GM19463 (cell line): ENCODE data around the gene YWHAG.
"Not testable (repeated sequence)": the region's sequence is repeated elsewhere in the genome, so short reads cannot be mapped to it uniquely, and the experiment has no call there.

Experiments used
- ATAC-seq: cut with Tn5 transposase; IDR thresholded peaks from one replicate; pipeline ENCODE4 v1.9.1; 2021; ENCODE audit warnings: mild to moderate bottlenecking, moderate library complexity; ENCODE audit not compliant: unreplicated experiment

Gene YWHAG

GRCh38 chr7:76358481-76359110 is at the start of gene YWHAG:
Gene YWHAG (minus strand): TSS chr7:76358991. CDS start chr7:76358808, 183 bp downstream.
- ATAC-seq: peak; percentile 55

GRCh38 chr7:76408121-76408560 is 49.4 kb upstream of the YWHAG start:
- ATAC-seq: no peak

- ATAC-seq: no peak
Measured at GRCh38 chr7:76407718-76408117, 48.9 kb upstream of the YWHAG start.

GRCh38 chr7:76405738-76406137 is 46.9 kb upstream of the YWHAG start:
- ATAC-seq: no peak

DNA sequence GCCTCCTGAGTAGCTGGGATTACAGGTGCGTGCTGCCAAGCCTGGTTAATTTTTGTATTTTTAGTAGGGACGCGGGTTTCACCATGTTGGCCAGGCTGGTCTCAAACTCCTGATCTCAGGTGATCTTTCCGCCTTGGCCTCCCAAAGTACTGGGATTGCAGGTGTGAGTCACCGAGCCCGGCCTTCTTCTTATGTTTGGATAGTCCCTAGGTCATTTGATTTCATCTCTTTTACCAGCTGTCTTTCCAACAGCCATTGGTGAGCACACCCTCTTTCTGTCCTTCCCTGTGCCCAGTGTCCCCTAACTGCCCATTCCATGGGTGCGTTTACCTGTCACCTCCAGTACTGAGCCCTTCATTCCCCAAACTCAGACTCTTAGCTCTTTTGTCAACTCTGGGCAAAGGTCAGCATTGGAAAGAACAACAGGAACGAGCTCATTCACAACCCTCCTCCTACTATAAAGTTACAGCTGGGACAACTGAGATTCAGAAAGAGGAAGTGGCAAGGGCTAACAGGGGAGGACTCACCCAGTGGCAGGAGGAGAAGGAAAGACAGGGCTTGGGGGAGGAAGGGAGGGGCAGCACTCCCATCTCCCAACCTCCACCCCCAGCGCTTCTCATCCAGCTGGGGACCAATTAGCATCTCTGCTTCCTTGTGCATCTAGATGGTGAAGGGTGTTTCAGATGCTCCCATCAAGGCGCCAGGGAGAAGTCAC is 45.1 kb upstream of the YWHAG start:
- peak; percentile 54 for ATAC-seq

- not testable (repeated sequence) for ATAC-seq
Measured at GRCh38 chr7:76403097-76403496, 44.3 kb upstream of the YWHAG start.

GRCh38 chr7:76400248-76400647 is 41.5 kb upstream of the YWHAG start:
- no peak for ATAC-seq

DNA sequence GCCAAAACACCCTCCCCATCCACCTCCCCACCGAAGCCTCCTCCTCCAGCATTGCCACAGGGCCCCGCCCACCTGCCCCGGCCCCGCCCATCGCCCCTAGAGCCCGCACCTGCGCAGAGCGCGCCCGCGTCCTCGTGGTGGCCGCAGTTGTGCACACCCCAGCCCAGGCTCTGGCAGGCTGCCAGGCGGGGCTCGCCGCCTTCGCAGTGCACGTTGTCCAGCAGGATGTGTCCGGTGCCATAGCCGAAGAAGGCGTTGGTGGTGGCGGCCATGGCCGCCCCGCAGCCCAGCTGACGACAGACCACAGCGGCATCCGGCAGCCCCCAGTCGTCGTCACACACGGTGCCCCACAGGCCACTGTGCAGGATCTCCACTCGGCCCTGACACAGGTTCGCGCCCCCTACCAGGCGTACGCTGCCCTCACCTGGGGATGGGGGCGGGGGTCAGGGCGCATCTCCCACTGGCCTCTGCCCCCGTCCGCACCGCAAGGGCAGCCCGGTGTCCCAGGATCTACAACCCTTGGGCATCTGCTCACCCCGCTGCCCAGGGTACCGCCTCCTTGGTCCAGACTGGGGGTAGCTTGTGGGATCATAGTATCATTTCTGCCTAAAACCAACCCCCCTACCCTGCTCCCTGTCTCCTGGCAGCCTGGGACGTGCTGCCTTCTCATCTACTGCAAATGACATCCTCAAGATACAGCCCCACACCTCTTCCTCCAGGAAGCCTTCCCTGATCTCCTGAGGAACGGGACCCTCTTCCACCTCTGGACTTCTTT is 38.8 kb upstream of the YWHAG start:
- peak; percentile 27 for ATAC-seq

DNA sequence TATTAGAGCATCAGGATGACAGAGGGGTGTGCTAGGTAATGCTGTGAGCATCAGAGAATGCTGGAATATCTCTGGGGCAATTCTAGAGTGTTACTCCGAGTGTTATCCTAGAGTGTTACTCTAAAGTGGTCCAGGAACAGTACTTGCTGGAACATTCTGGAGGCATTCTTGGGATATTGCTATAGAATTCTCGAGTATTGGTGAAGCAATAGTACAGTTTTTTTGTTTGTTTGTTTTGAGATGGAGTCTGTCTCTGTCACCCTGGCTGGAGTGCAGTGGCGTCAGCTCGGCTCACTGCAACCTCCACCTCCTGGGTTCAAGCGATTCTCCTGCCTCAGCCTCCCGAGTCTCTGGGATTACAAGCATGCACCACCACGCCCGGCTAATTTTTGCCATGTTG is 38.1 kb upstream of the YWHAG start:
- ATAC-seq: no peak

DNA sequence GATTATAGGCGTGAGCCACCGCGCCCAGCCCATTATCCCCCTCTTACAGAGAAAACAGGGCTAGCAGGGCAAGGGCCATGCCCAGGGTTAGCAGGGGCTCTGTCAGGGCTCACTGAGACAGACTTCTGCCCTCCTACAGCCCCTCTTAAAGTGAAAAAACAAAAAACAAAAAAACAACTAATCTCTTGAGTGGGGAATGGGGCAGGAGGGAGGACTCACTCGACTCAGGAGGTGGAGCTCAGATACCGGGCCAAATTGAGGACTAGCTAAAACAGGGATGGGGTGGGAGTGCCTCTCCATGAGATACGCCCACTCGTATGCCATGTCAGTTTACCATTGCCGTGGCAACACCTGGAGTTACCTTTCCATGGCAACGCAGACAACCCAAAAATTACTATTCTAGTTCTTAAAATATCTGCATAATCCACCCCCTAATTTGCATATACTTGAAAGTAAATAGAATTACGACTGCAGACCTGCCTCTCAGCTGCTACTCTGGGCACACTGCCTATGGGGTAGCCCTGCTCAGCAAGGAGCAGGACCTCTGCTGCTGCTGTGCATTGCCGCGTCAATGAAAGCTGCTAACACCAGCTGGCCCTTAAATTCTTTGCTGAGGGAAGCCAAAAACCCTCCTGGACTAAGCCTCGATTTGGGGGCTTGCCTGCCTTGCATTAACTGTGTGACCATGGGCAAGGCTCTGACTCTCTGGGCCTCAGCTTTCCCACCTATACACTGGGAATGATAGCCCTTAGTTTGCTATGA is 37.4 kb upstream of the YWHAG start:
- no peak for ATAC-seq

DNA sequence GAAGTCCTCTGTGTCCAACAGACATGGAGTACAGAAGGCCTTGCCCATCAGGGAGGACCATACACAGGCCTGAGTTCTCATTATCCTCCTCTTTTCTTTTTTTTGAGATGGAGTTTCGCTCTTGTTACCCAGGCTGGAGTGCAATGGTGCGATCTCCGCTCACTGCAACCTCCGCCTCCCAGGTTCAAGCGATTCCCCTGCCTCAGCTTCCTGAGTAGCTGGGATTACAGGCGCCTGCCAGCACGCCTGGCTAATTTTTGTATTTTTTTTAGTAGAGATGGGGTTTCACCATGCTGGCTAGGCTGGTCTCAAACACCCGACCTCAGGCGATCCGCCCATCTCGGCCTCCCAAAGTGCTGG is 36.8 kb upstream of the YWHAG start:
- not testable (repeated sequence) for ATAC-seq

- no peak for ATAC-seq
Measured at GRCh38 chr7:76394957-76395356, 36.2 kb upstream of the YWHAG start.

DNA sequence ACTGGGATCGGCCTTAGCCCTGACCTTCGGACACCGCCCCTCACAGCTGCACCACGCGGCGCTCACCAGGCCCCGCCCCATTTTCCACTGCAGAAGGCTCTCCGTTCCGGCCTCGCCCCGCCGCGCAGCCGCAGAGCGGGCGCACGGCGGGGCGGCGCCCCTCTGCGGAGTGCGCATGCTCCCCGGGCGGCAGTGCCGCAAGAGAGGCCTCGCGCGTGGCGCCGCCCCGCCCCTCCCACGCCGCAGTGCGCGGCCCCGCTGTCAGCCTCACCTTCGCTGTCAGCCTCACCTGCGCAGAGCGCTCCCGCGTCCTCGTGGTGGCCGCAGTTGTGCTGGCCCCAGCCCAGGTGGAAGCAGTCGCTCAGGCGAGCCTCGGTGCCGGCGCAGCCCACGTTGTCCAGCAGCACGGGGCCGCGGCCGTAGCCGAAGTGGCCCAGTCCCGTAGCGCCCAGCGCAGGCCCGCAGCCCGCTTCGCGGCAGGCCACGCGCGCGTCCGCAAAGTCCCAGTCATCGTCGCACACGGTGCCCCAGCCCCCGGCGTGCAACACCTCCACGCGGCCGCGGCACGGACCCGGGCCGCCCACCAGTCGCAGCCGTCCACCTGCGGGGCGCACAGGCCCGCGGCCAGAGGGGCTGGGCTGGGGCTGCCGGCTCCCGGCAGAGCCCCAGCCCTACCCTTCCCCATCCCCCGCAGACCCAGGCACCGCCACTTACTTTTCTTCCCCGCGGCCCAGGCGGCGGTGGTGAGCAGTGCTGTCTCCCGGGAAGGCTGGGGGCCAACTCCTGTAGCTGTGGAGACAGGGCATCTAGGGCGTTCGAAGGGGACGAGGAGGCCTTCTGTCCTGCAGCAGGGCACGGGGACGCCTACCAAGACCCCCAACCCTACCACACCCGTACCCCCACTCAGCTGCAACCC is 34.6 kb upstream of the YWHAG start:
- ATAC-seq: peak; percentile 88

DNA sequence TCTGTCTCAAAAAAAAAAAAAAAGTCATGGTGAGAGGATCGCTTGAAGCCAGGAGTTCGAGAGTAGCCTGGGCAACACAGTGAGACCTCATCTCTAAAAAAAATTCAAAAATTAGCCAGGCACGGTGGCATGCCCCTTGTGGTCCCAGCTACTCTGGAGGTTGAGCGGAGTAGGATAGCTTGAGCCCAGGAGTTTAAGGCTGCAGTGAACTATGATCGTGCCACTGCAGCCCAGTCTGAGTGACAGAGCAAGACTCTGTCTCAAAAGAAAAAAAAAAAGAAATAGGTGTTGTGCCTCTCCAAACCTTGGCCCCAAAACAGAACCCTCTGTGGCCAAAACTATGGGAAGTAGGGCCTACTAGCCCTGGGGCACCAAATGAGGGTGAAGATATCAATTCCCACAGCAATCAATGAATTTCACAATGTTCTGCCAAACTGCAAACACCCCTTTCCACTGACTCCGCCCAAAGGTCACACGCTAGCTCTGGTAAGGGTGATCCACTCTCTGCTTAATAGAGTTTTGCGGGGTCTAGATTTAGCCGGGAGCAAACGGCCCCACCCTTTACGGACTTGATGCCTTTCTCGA is 33.8 kb upstream of the YWHAG start:
- ATAC-seq: no peak

DNA sequence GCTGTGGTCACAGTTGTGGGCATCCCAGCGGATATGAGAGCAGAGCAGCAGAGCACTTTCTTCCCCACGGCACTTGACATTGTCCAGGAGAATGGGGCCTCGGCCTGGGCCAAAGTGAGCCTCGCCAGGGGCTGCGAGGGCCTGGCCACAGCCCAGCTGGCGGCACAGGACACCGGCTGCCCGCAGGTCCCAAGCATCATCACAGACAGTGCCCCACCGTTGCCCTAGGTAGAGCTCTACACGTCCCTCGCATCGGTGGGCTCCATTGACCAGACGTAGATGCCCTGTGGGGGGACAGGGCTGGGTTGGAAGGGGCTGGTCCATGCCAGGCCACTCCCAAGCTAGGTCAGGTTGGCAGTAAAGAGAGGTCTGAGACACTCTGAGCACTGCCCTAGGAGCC is 31.3 kb upstream of the YWHAG start:
- ATAC-seq: no peak

- not testable (repeated sequence) for ATAC-seq
Measured at GRCh38 chr7:76387789-76388188, 29.0 kb upstream of the YWHAG start.

GRCh38 chr7:76386691-76387260 is 28.0 kb upstream of the YWHAG start:
- no peak for ATAC-seq

GRCh38 chr7:76383089-76383944 is 24.5 kb upstream of the YWHAG start:
- no peak for ATAC-seq
